HepG2 (cell line): Measurements from ENCODE around the gene SNX6. TPM values are rescaled to one million over a fixed set of nuclear protein-coding genes. Genes with fewer than 3 reads are reported as not detected.
A peak's percentile ranks its signal among the peaks of the same experiment; 100 is the strongest.

Experiments
- AKNA ChIP-seq: sonication (generic); formaldehyde crosslinking; IDR thresholded peaks from 2 replicates; pipeline ENCODE4 v1.4.0; 2020; ENCODE audit warnings: missing genetic modification reagents, borderline replicate concordance
- ATF5 ChIP-seq: sonication (generic); formaldehyde crosslinking; IDR thresholded peaks from 2 replicates; pipeline ENCODE4 v1.4.0; 2020; ENCODE audit warnings: mild to moderate bottlenecking, low read depth, missing genetic modification reagents
- ATF7-NPFF ChIP-seq: sonication (generic); formaldehyde crosslinking; IDR thresholded peaks from 2 replicates; pipeline ENCODE4 v1.8.1; 2023; ENCODE audit warnings: mild to moderate bottlenecking, low read depth, missing genetic modification reagents, moderate library complexity
- ATM ChIP-seq: fragments of 450-650 bp; IDR thresholded peaks from 2 replicates; pipeline ENCODE4 v1.7.1; 2017; ENCODE audit warnings: mild to moderate bottlenecking, borderline replicate concordance
- BCL3 ChIP-seq: sonication (generic); formaldehyde crosslinking; IDR thresholded peaks from 2 replicates; pipeline ENCODE4 v1.5.1; 2020; ENCODE audit warnings: mild to moderate bottlenecking, missing genetic modification reagents, moderate library complexity
- DBP ChIP-seq: sonication (generic); formaldehyde crosslinking; IDR thresholded peaks from 2 replicates; pipeline ENCODE4 v1.4.0; 2020; ENCODE audit warnings: missing genetic modification reagents; ENCODE audit errors: not compliant biosample characterization
- HNF4A ChIP-seq: sonication (generic); formaldehyde crosslinking; IDR thresholded peaks from 2 replicates; pipeline ENCODE4 v1.4.0; 2020; ENCODE audit warnings: missing genetic modification reagents
- HOXA7 ChIP-seq: sonication (generic); formaldehyde crosslinking; IDR thresholded peaks from 2 replicates; pipeline ENCODE4 v1.8.1; 2022; ENCODE audit warnings: mild to moderate bottlenecking, missing genetic modification reagents, moderate library complexity
- KAT8 ChIP-seq: IDR thresholded peaks from 2 replicates; pipeline ENCODE4 v1.6.1; 2016; ENCODE audit warnings: missing genetic modification reagents, missing compliant biosample characterization
- NCOR1 ChIP-seq: fragments of 200-600 bp; sonication (generic); IDR thresholded peaks from 2 replicates; pipeline ENCODE4 v1.7.0; 2017; ENCODE audit warnings: antibody characterized with exemption, low read length, borderline replicate concordance
- PHB2 ChIP-seq: fragments of 450-650 bp; IDR thresholded peaks from 2 replicates; pipeline ENCODE4 v1.6.1; 2018; ENCODE audit not compliant: partially characterized antibody
- TBX2 ChIP-seq: sonication (generic); formaldehyde crosslinking; IDR thresholded peaks from 2 replicates; pipeline ENCODE4 v1.5.0; 2020; ENCODE audit warnings: missing genetic modification reagents, mild to moderate bottlenecking, borderline replicate concordance
- ZBTB26 ChIP-seq: IDR thresholded peaks from 2 replicates; pipeline ENCODE4 v1.6.1; 2016; ENCODE audit warnings: missing compliant biosample characterization, missing genetic modification reagents, borderline replicate concordance
- ZMAT5 ChIP-seq: sonication (generic); formaldehyde crosslinking; IDR thresholded peaks from 2 replicates; pipeline ENCODE4 v1.5.0; 2020; ENCODE audit warnings: mild to moderate bottlenecking, low read depth, missing genetic modification reagents, borderline replicate concordance
- ZNF136 ChIP-seq: sonication (generic); formaldehyde crosslinking; IDR thresholded peaks from 2 replicates; pipeline ENCODE4 v1.8.1; 2022; ENCODE audit warnings: low read depth, mild to moderate bottlenecking, moderate library complexity, missing genetic modification reagents
- ZNF260 ChIP-seq: sonication (generic); formaldehyde crosslinking; IDR thresholded peaks from 2 replicates; pipeline ENCODE4 v1.4.0; 2020; ENCODE audit warnings: missing genetic modification reagents, low read depth, mild to moderate bottlenecking, borderline replicate concordance
- ZNF616 ChIP-seq: sonication (generic); formaldehyde crosslinking; IDR thresholded peaks from 2 replicates; pipeline ENCODE4 v1.5.0; 2020; ENCODE audit warnings: low read depth, mild to moderate bottlenecking, missing genetic modification reagents
- ZNF83 ChIP-seq: sonication (generic); formaldehyde crosslinking; IDR thresholded peaks from 2 replicates; pipeline ENCODE4 v1.4.0; 2020; ENCODE audit warnings: missing genetic modification reagents, mild to moderate bottlenecking, borderline replicate concordance
- polyA plus RNA-seq, 8 experiments: library from polyadenylated mRNA; depleted of rRNA in 3 of 8; stranded (reverse) in 7 of 8; unstranded in 1 of 8; fragments of >200 nt; fragmentation: Illumina TruSeq in 4 of 8; extraction: Trizol in 4 of 8; gene quantifications; 2 replicates each; pipeline versions ENCODE4 v1.2.1 to v1.2.3, GENCODE V29; 2011 to 2016; ENCODE audit warnings: low read depth in 4 of 8, missing spikeins in 1 of 8, mixed read lengths in 1 of 8; ENCODE audit not compliant: insufficient read depth in 1 of 8
- total RNA-seq, 5 experiments: library from RNA; depleted of rRNA; stranded (reverse); fragments of >200 nt; fragmentation: Illumina TruSeq; extraction: Trizol; gene quantifications; 2 replicates each; pipeline ENCODE4 v1.2.3, GENCODE V29; 2016; ENCODE audit warnings: low read depth in 1 of 5

Gene SNX6
- total and polyA plus RNA-seq, 2 of the 13 experiments (the other 11 are each of a cell fraction or from before 2014, with no cell fraction given): 92.3 to 169 TPM

- peak; percentile 99 for TF ChIP-seq KAT8 (CRISPR knock-in tag)
- peak; percentile 90; the same call in 1 of the 2 replicates for TF ChIP-seq BCL3 (CRISPR knock-in tag)
- peak; percentile 95 for TF ChIP-seq ATF7-NPFF (CRISPR knock-in tag)
- peak; percentile 98 for TF ChIP-seq ATF5 (CRISPR knock-in tag)
- peak; percentile 96 for TF ChIP-seq ZBTB26 (CRISPR knock-in tag)
- TF ChIP-seq PHB2: no peak
- peak; percentile 93; the same call in 1 of the 2 replicates for TF ChIP-seq ZNF616 (CRISPR knock-in tag)
- 0 out of 2 replicates have a peak, but pooled peaks have one; percentile 63 for TF ChIP-seq AKNA (CRISPR knock-in tag)
- TF ChIP-seq ZNF260 (CRISPR knock-in tag): no peak; the same call in 1 of the 2 replicates
- peak; percentile 98; the same call in 1 of the 2 replicates for TF ChIP-seq ZNF83 (CRISPR knock-in tag)
- TF ChIP-seq NCOR1: peak; percentile 83; the same call in 1 of the 2 replicates
- peak; percentile 98 for TF ChIP-seq ZNF136 (CRISPR knock-in tag)
- no peak for TF ChIP-seq ATM
- no peak for TF ChIP-seq HOXA7
- TF ChIP-seq ZMAT5 (CRISPR knock-in tag): peak; percentile 43; the same call in 1 of the 2 replicates
- TF ChIP-seq DBP (CRISPR knock-in tag): peak; percentile 81
- TF ChIP-seq TBX2 (CRISPR knock-in tag): peak; percentile 97
- peak; percentile 77 for TF ChIP-seq HNF4A
Measured at GRCh38 chr14:34539407-34540180, 90.4 kb downstream of the SNX6 start, which contains the start of gene EAPP (continued).
